H9 (cell line): ENCODE results near the gene DCP1B. TPM values are rescaled to one million over a fixed set of nuclear protein-coding genes. Genes with fewer than 3 reads are reported as not detected.

Experiments used
- DNase-seq: peaks from one replicate; pipeline ENCODE4 v3.0.0-alpha.2; 2017
- H2AFZ ChIP-seq: one replicate; pipeline ENCODE4 v1.6.1; 2013; ENCODE audit warnings: mild to moderate bottlenecking, low read length, control low read depth, moderate library complexity
- H2AK5ac ChIP-seq: 2 replicates; pipeline ENCODE4 v1.6.1; 2013; ENCODE audit warnings: low read length, control low read depth, mixed read lengths; ENCODE audit not compliant: insufficient read length
- H2BK120ac ChIP-seq: one replicate; pipeline ENCODE4 v1.6.1; 2013; ENCODE audit warnings: low read depth, mild to moderate bottlenecking, low read length, control low read depth, inconsistent platforms; ENCODE audit not compliant: poor library complexity, severe bottlenecking
- H2BK12ac ChIP-seq: 2 replicates; pipeline ENCODE4 v1.6.1; 2013; ENCODE audit warnings: low read length, control low read depth, mixed read lengths, low read depth; ENCODE audit not compliant: insufficient read length
- H2BK15ac ChIP-seq: 2 replicates; pipeline ENCODE4 v1.6.1; 2013; ENCODE audit warnings: low read depth, low read length, control low read depth
- H2BK20ac ChIP-seq: one replicate; pipeline ENCODE4 v1.6.1; 2013; ENCODE audit warnings: low read depth, mild to moderate bottlenecking, low read length, control low read depth, inconsistent platforms; ENCODE audit not compliant: poor library complexity, severe bottlenecking
- H2BK5ac ChIP-seq: 2 replicates; pipeline ENCODE4 v1.6.1; 2013; ENCODE audit warnings: low read length, control low read depth, mixed read lengths; ENCODE audit not compliant: insufficient read length
- H3K14ac ChIP-seq: 2 replicates; pipeline ENCODE4 v1.6.1; 2013; ENCODE audit warnings: low read length, control low read depth; ENCODE audit not compliant: insufficient read depth
- H3K18ac ChIP-seq: 2 replicates; pipeline ENCODE4 v1.6.1; 2013; ENCODE audit warnings: low read depth, mild to moderate bottlenecking, mixed read lengths, low read length, control low read depth; ENCODE audit not compliant: insufficient read length
- H3K23ac ChIP-seq: 2 replicates; pipeline ENCODE4 v1.6.1; 2013; ENCODE audit warnings: low read length, control low read depth, mixed read lengths, low read depth; ENCODE audit not compliant: insufficient read length
- H3K23me2 ChIP-seq: 2 replicates; pipeline ENCODE4 v1.6.1; 2013; ENCODE audit warnings: low read depth, mild to moderate bottlenecking, mixed read lengths, low read length, control low read depth; ENCODE audit not compliant: insufficient read length, poor library complexity, severe bottlenecking
- H3K27ac ChIP-seq: 2 replicates; pipeline ENCODE4 v1.5.1; 2013; ENCODE audit warnings: low read length, control low read depth, mixed read lengths, low read depth; ENCODE audit not compliant: insufficient read length
- H3K27me3 ChIP-seq: 2 replicates; pipeline ENCODE4 v1.6.1; 2013; ENCODE audit warnings: low read length, control low read depth, inconsistent platforms; ENCODE audit not compliant: insufficient read depth
- H3K4ac ChIP-seq: 2 replicates; pipeline ENCODE4 v1.6.1; 2013; ENCODE audit warnings: low read depth, mild to moderate bottlenecking, control low read depth, inconsistent platforms, low read length, moderate library complexity
- H3K4me1 ChIP-seq: 2 replicates; pipeline ENCODE4 v1.6.1; 2013; ENCODE audit warnings: low read length, control low read depth, inconsistent platforms; ENCODE audit not compliant: insufficient read depth
- H3K4me2 ChIP-seq: 2 replicates; pipeline ENCODE4 v1.6.1; 2013; ENCODE audit warnings: low read length, control low read depth, mixed read lengths; ENCODE audit not compliant: insufficient read length, insufficient read depth
- H3K56ac ChIP-seq: 2 replicates; pipeline ENCODE4 v1.6.1; 2013; ENCODE audit warnings: low read depth, mild to moderate bottlenecking, mixed read lengths, low read length, control low read depth; ENCODE audit not compliant: insufficient read length
- H3K79me1 ChIP-seq: 2 replicates; pipeline ENCODE4 v1.6.1; 2013; ENCODE audit warnings: low read depth, mild to moderate bottlenecking, moderate library complexity, low read length, control low read depth, inconsistent platforms; ENCODE audit not compliant: insufficient read depth, poor library complexity, severe bottlenecking
- H3K79me2 ChIP-seq: 2 replicates; pipeline ENCODE4 v1.6.1; 2013; ENCODE audit warnings: low read length, control low read depth, inconsistent platforms; ENCODE audit not compliant: insufficient read depth
- H3K9ac ChIP-seq: 2 replicates; pipeline ENCODE4 v1.6.1; 2013; ENCODE audit warnings: low read length, control low read depth, mixed read lengths; ENCODE audit not compliant: insufficient read length; ENCODE audit errors: extremely low read depth
- H3K9me3 ChIP-seq: one replicate; pipeline ENCODE4 v1.6.1; 2013; ENCODE audit warnings: low read depth, low read length, inconsistent platforms; ENCODE audit not compliant: control insufficient read depth
- H3T11ph ChIP-seq: one replicate; pipeline ENCODE4 v1.6.1; 2013; ENCODE audit warnings: mild to moderate bottlenecking, low read length, control low read depth, inconsistent platforms
- H4K20me1 ChIP-seq: one replicate; pipeline ENCODE4 v1.6.1; 2013; ENCODE audit not compliant: control insufficient read depth, insufficient read length, insufficient read depth
- H4K5ac ChIP-seq: 2 replicates; pipeline ENCODE4 v1.6.1; 2013; ENCODE audit warnings: low read depth, mild to moderate bottlenecking, mixed read lengths, low read length, control low read depth; ENCODE audit not compliant: insufficient read length
- H4K8ac ChIP-seq: replicated peaks from 2 replicates; pipeline ENCODE4 v1.6.1; 2013; ENCODE audit warnings: low read length, control low read depth, mixed read lengths, low read depth; ENCODE audit not compliant: insufficient read length
- H4K91ac ChIP-seq: 2 replicates; pipeline ENCODE4 v1.6.1; 2013; ENCODE audit warnings: low read depth, mild to moderate bottlenecking, moderate library complexity, mixed read lengths, low read length, control low read depth; ENCODE audit not compliant: insufficient read length
- H3K27ac Mint-ChIP-seq, 3 experiments: 2 replicates in 2 of 3; 3 replicates in 1 of 3; pipeline ENCODE4 v1.8.0; 2020 to 2021; ENCODE audit warnings: mixed read lengths in 3 of 3, mild to moderate bottlenecking in 1 of 3, moderate library complexity in 1 of 3
- H3K27me3 Mint-ChIP-seq: 2 replicates; pipeline ENCODE4 v1.8.0; 2021; ENCODE audit warnings: low read depth, mild to moderate bottlenecking, moderate library complexity, mixed read lengths
- H3K36me3 Mint-ChIP-seq, 3 experiments: 2 replicates in 2 of 3; 3 replicates in 1 of 3; pipeline ENCODE4 v1.8.0; 2020 to 2021; ENCODE audit warnings: low read depth in 3 of 3, mixed read lengths in 3 of 3; ENCODE audit not compliant: insufficient read depth in 1 of 3
- H3K4me1 Mint-ChIP-seq, 2 experiments: 2 replicates each; pipeline ENCODE4 v1.8.0; 2020; ENCODE audit warnings: mixed read lengths in 2 of 2
- H3K4me3 Mint-ChIP-seq, 2 experiments: 2 replicates in 1 of 2; 3 replicates in 1 of 2; pipeline ENCODE4 v1.8.0; 2020 to 2021; ENCODE audit warnings: mild to moderate bottlenecking in 2 of 2, mixed read lengths in 2 of 2, moderate library complexity in 1 of 2
- H3K9me3 Mint-ChIP-seq, 2 experiments: 2 replicates in 1 of 2; 3 replicates in 1 of 2; pipeline ENCODE4 v1.8.0; 2020; ENCODE audit warnings: mild to moderate bottlenecking in 2 of 2, mixed read lengths in 2 of 2, moderate library complexity in 1 of 2
- CTCF ChIP-seq: fragments of 200-600 bp; sonication (generic); conservative IDR thresholded peaks from 3 replicates; pipeline ENCODE4 v1.8.0; 2021; ENCODE audit warnings: antibody characterized with exemption, mild to moderate bottlenecking
- WGBS: extraction: QIAGEN DNeasy Blood & Tissue Kit; methylation state at CpG from one replicate; pipeline ENCODE4 v1.1.7; 2013; ENCODE audit warnings: missing lambda C conversion rate, low lambda C conversion rate, mixed read lengths; ENCODE audit not compliant: insufficient read length; ENCODE audit errors: extremely low coverage; 5-methylcytosine and 5-hydroxymethylcytosine counted together
- total RNA-seq: library from RNA; stranded (reverse); gene quantifications from 2 replicates; pipeline ENCODE4 v1.2.1, GENCODE V29; 2021

The DCP1B gene
- total RNA-seq, 1 experiment from 2014 or later = 11.2 TPM

GRCh38 chr12:2020511-2020910 is 16.3 kb upstream of the DCP1B start:
- H2BK5ac ChIP-seq = no peak overlapping the region
- H3K4me2 ChIP-seq = no peak overlapping the region
- no peak overlapping the region for H2AFZ ChIP-seq
- no peak overlapping the region for H3T11ph ChIP-seq
- H3K79me2 ChIP-seq = no peaks in the 10 kb centered on the region
- no peak overlapping the region for H3K4ac ChIP-seq
- Mint-ChIP-seq H3K4me3 (no peak overlapping the region), H3K9me3 (no peaks in the 10 kb centered on the region), H3K36me3 (no peaks in the 10 kb centered on the region), H3K4me1 (peaks cover 16 to 19% of the 10 kb centered on the region in 2 experiments), H3K27ac (no peak overlapping the region), H3K27me3 (peaks cover 4% of the 10 kb centered on the region; the same call in 1 of the 2 replicates)
- no peaks in the 10 kb centered on the region for H3K79me1 ChIP-seq
- no peak overlapping the region for H2BK20ac ChIP-seq
- no peak overlapping the region for H3K9ac ChIP-seq
- H3K27ac ChIP-seq = no peak overlapping the region
- H3K27me3 ChIP-seq = no peaks in the 10 kb centered on the region
- no peak overlapping the region for H3K18ac ChIP-seq
- no peak overlapping the region for H2BK120ac ChIP-seq
- H3K9me3 ChIP-seq = no peaks in the 10 kb centered on the region
- no peaks in the 10 kb centered on the region for H3K23me2 ChIP-seq
- no peaks in the 10 kb centered on the region for H4K20me1 ChIP-seq
- no peak overlapping the region for H3K56ac ChIP-seq
- no peak overlapping the region for H2AK5ac ChIP-seq
- no peak overlapping the region for H4K91ac ChIP-seq
- no peak for DNase-seq
- H2BK12ac ChIP-seq = no peak overlapping the region
- no CpG with 5 or more reads among the region's 3 CpGs for WGBS
- no peak overlapping the region for H2BK15ac ChIP-seq
- no peak for TF ChIP-seq CTCF
- H3K4me1 ChIP-seq = no peaks in the 10 kb centered on the region; the same call in 1 of the 2 replicates
- no peak overlapping the region for H4K8ac ChIP-seq
- no peak overlapping the region for H3K14ac ChIP-seq
- H3K23ac ChIP-seq = no peak overlapping the region
- H4K5ac ChIP-seq = no peak overlapping the region
